Kidney (tissue), 14 donors: ENCODE results near the gene MIOX. TPM values are rescaled to one million over a fixed set of nuclear protein-coding genes. Genes with fewer than 3 reads are reported as not detected.
A peak's percentile ranks its signal among the peaks of the same experiment; 100 is the strongest.

Experiments
- DNase-seq, 5 donors: peaks; one replicate each; pipeline ENCODE4 v3.0.0-alpha.2; 2013 to 2020
- FAIRE-seq: peaks from 2 replicates; lab custom pipeline; 2012; peaks lifted over from hg19 to GRCh38; lab: Jason Lieb, UNC
- H3K27ac ChIP-seq, 2 donors: one replicate each; pipeline ENCODE4 v1.7.0; 2013; ENCODE audit warnings: low read depth in 2 of 2, low read length in 2 of 2, inconsistent platforms in 1 of 2
- H3K27me3 ChIP-seq: one replicate; pipeline ENCODE4 v1.7.1; 2013; ENCODE audit warnings: low read length, inconsistent platforms; ENCODE audit not compliant: control insufficient read depth, insufficient read depth
- H3K36me3 ChIP-seq, 3 donors: one replicate each; pipeline versions ENCODE4 v1.7.0 to v1.7.1; 2013; ENCODE audit warnings: low read length in 3 of 3, control low read depth in 1 of 3, inconsistent platforms in 1 of 3; ENCODE audit not compliant: insufficient read depth in 3 of 3, control insufficient read depth in 2 of 3
- H3K4me1 ChIP-seq, 3 donors: one replicate each; pipeline versions ENCODE4 v1.7.0 to v1.7.1; 2013; ENCODE audit warnings: low read length in 3 of 3, inconsistent platforms in 1 of 3, low read depth in 1 of 3; ENCODE audit not compliant: control insufficient read depth in 2 of 3, insufficient read depth in 2 of 3
- H3K4me3 ChIP-seq, 3 donors: one replicate each; pipeline versions ENCODE4 v1.7.0 to v1.8.1; 2013; ENCODE audit warnings: low read length in 3 of 3, control low read depth in 1 of 3, inconsistent platforms in 1 of 3
- H3K9ac ChIP-seq, 3 donors: one replicate each; pipeline versions ENCODE4 v1.7.0 to v1.7.1; 2013; ENCODE audit warnings: low read length in 3 of 3, control low read depth in 1 of 3, inconsistent platforms in 1 of 3
- H3K9me3 ChIP-seq, 3 donors: one replicate each; pipeline versions ENCODE4 v1.7.0 to v1.7.1; 2013; ENCODE audit warnings: low read length in 3 of 3, control low read depth in 1 of 3, inconsistent platforms in 1 of 3; ENCODE audit not compliant: control insufficient read depth in 2 of 3, insufficient read depth in 1 of 3
- intact Hi-C: fragments of 100-400 bp; cut with DNase I; formaldehyde crosslinking; loops from one replicate; pipeline ENCODE4 v1.11.1; 2022
- polyA plus RNA-seq: library from polyadenylated mRNA; stranded (reverse); fragments of 350-450 nt; fragmentation: Illumina TruSeq; extraction: RNeasy Lipid Tissue Mini Kit (QIAGEN cat#74804); gene quantifications from one replicate; pipeline ENCODE4 v1.2.3, GENCODE V29; 2014; ENCODE audit warnings: low read depth, low replicate concordance; ENCODE audit not compliant: insufficient read depth
- total RNA-seq: library from RNA; stranded (reverse); fragmentation: NEBNext Ultra II Directional; extraction: Animal tissue kit (Norgen Biotek cat#: 25700); gene quantifications from one replicate; pipeline ENCODE4 v1.2.1, GENCODE V29; 2021
- TF ChIP-seq, protein P1 (sequence below): IDR thresholded peaks from 3 replicates; pipeline ENCODE4 v1.5.1; 2012; ENCODE audit warnings: mild to moderate bottlenecking, moderate library complexity, borderline replicate concordance; ENCODE audit not compliant: insufficient read depth; ENCODE audit errors: extremely low read depth
- donor health status: control.
- donor health status: control.
- donor health status: control.
- donor health status: control.
- donor health status: control.
- donor health status: DM: yes; HTN: yes; CAD: no.
- donor health status: Normal renal cell carcinoma (clear cell type).

The MIOX gene
- total and polyA plus RNA-seq, 2 donors from 2014 or later = 3.5 to 455 TPM

DNA sequence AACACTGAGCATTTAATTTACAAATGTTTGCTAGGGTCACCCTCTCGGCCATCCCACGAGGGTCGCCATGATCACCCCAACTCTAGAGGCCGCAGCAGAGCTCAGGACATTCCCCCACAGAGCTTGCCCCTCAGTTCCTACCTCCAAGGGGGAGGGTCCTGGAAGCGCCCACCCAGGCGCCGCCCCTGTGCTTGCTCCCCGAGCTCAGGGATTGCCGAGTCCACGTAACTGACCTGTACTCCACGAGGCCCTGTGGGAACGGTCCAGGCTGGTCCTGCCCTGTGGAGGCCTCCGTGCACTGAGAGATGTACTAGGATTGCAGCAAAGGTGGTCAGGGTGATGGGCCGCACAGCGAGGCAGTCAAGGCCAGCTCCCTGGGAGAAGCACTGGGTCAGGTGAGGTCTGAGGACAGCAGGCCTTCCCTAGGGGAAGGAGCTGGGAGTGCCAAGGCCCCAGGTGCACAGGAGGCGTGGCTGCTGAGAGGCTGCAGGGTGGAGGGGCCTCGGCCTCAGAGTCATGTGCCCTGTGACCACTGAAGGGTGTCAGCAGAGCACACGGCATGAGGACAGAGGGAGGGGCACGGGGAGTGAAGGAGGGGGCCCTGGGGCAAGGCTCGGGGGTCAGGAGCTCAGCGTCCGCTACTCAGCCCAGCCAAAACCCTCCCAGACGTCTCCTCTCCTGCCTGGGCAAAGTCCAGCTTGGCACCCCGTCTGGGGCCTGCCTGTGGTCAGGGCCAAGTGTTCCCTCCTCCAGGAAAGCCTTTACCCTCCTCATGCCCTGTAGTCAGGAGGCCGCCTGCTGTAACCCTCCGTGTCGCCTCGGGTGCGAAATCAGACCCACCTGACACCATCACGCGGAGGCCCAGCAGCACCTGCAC is 2.4 kb upstream of the MIOX start:
- H3K4me3 ChIP-seq = peak overlapping the region in 2 of 3 donors; percentile 42 to 59
- H3K27me3 ChIP-seq = peaks cover 8% of the 10 kb centered on the region
- DNase-seq (peak; percentile 61 to 80 (median 76)), FAIRE-seq (no peak)
- no peaks in the 10 kb centered on the region for H3K36me3 ChIP-seq
- intact Hi-C loops = no loop called here
- H3K4me1 ChIP-seq = peaks cover 0 to 10% (median 0%) of the 10 kb centered on the region in 3 donors
- no peaks in the 10 kb centered on the region for H3K9me3 ChIP-seq
- peak overlapping the region; percentile 28 to 32 for H3K27ac ChIP-seq
- peak overlapping the region in 1 of 3 donors; percentile 34 for H3K9ac ChIP-seq
- TF ChIP-seq, protein P1, sequence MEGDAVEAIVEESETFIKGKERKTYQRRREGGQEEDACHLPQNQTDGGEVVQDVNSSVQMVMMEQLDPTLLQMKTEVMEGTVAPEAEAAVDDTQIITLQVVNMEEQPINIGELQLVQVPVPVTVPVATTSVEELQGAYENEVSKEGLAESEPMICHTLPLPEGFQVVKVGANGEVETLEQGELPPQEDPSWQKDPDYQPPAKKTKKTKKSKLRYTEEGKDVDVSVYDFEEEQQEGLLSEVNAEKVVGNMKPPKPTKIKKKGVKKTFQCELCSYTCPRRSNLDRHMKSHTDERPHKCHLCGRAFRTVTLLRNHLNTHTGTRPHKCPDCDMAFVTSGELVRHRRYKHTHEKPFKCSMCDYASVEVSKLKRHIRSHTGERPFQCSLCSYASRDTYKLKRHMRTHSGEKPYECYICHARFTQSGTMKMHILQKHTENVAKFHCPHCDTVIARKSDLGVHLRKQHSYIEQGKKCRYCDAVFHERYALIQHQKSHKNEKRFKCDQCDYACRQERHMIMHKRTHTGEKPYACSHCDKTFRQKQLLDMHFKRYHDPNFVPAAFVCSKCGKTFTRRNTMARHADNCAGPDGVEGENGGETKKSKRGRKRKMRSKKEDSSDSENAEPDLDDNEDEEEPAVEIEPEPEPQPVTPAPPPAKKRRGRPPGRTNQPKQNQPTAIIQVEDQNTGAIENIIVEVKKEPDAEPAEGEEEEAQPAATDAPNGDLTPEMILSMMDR = no peak

DNA sequence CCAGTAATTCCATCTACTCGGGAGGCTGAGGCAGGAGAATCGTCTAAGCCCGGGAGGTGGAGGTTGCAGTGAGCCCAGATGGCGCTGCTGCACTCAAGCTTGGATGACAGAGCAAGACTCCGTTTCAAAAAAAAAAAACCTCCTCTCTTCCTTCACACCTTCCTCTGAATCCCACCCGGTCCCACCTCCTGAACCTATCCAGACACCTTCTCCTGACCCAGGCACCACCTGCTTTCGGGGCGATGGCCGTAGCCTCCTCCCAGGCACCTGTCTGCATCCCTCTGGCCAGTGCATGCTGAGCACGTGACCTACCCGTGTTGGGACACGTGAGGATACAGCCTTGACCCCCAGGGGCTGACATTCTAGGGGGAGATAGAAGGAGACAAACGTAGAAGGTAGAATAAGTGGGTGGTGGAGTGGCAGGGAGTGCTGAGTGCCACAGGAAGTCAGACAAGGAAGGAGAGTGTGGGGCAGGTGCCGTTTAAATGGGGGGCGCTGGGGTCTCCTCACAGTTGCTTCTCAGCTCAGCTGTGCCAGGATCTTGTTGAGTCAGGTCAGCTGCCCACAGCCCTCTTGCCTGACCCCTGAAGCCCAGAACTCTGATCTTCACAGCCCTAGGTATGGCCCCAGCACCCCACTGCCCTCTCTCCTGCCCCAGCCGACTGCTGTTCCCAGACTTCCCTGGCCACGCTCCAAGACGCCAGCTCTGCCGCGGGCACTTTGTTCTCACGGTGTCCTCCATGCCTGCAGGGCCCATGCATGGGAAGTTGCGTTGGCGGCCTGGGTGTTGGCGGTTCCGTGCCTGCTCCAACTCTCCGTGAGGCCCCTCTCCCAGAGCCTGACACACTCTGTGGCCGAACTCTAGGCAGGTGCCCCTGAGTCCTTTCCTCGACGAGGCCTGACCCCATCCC is 1.2 kb upstream of the MIOX start:
- Histone ChIP-seq H3K27ac (peak overlapping the region; percentile 27 to 33), H3K9ac (no peak overlapping the region), H3K4me1 (peaks cover 0 to 10% (median 0%) of the 10 kb centered on the region in 3 donors), H3K4me3 (peak overlapping the region in 1 of 3 donors; percentile 75), H3K9me3 (no peaks in the 10 kb centered on the region), H3K36me3 (peaks cover 0 to 4% (median 0%) of the 10 kb centered on the region in 3 donors), H3K27me3 (peaks cover under 1% of the 10 kb centered on the region)
- DNase-seq (peak in 1 of 5 donors; percentile 80), FAIRE-seq (no peak)
- intact Hi-C loops = no loop called here
- TF ChIP-seq, protein P1 = no peak

DNA sequence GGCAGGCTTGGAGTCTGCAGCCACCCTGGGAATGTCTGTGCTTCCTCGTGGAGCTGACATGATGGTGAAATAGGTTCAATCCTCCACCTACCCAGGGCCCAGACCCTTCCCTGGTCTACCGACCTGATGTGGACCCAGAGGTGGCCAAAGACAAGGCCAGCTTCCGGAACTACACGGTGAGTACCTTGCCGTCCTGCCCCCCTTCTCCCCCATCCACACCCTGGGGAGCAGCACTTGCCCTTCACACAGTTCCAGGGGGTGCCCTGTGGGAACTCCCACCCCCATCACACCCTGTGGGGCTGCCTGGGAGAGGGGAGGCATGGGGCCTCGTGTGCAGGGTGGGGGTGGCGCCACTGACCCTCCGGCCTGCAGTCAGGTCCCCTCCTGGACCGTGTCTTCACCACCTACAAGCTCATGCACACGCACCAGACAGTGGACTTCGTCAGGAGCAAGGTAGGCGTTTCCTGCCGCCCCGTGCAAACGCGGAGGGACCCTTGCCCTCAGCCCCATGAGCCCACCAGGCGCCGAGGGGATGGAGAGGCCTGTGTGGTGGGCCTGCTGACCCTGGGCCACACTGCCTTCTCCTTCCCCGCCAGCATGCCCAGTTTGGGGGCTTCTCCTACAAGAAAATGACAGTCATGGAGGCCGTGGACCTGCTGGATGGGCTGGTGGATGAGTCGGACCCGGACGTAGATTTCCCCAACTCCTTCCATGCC is 789 bp downstream of the MIOX start:
- Histone ChIP-seq H3K9me3 (no peaks in the 10 kb centered on the region), H3K27me3 (no peaks in the 10 kb centered on the region), H3K27ac (peak overlapping the region in 1 of 2 donors; percentile 18), H3K9ac (peak overlapping the region in 1 of 3 donors; percentile 51), H3K36me3 (peaks cover 0 to 4% (median 0%) of the 10 kb centered on the region in 3 donors), H3K4me3 (peak overlapping the region in 2 of 3 donors; percentile 69 to 75), H3K4me1 (peaks cover 0 to 13% (median 0%) of the 10 kb centered on the region in 3 donors)
- DNase-seq (no peak), FAIRE-seq (no peak)
- intact Hi-C loops = no loop called here
- TF ChIP-seq, protein P1 = no peak
